Stimulated activated CD4-positive, alpha-beta T cell treated with anti-CD3 and anti-CD28 coated beads, TNF-alpha, amount 100 ng/mL, for 24 hours (primary cell): Measurements from ENCODE around the gene VANGL1.

Source experiments
- DNase-seq, 3 experiments: peaks; one replicate each; pipeline ENCODE4 v3.0.0-alpha.2; 2020; ENCODE audit warnings: low read depth in 3 of 3

VANGL1 gene

DNA sequence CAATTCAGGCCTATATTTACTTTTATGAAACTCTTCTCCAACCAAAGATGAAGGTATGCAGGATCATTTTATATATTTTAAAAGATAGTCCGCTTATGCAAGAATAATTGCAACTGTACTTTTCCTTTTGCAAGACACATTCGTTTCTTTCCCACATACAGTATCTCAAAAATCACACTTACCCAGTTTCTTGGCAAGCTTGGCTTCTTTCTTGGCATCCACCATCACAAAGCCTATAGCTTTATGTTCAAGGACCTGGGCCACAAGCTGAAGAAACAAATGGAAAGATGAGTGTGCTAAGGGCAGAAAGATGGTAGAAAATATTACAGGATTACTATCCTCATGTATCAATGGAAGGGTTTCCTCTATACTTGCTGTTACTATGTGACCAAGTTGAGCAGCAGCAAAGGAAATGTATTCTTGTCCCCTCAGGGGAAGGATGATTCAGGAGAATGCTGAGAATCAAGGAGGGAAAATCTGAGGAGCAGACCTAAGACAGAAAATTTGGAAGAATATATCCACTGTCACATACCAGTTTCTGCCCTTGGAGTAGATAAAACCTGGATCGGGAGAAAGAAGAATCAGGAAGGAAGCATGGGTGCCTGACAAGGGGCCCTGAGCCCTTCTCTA lies 103.0 kb downstream of the VANGL1 start:
- DNase-seq, result no peak

DNA sequence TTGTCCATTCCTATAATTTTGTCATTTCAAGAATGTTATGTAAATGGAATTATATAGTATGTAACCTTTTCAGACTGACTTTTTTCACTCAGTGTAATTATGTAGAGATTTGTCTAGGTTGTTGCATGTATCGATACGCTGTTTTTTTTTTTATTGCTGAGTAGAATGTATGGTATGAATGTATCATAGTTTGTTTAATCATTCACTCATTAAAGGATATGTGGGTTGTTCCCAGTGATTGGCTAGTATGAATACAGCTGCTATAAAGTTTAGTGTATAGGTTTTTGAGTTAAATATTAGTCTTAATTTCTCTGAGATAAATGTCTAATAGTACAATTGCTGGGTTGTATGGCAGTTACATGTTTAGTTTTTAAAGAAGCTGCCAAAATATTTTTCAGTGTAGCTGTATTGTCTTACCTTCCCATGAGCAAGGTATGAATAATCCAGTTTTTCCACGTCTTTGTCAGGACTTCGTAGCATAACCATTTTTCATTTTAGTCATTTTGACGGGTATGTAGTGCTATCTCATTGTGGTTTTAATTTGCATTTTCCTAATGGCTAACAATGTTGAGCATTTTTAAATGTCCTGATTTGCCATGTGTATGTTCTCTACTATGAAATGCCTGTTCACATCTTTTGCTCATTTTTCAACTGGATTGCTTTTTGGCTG lies 104.4 kb downstream of the VANGL1 start:
- DNase-seq, result no peak
